Gastroesophageal sphincter (tissue), 4 donors: ENCODE results near the gene LCNL1. TPM values are rescaled to one million over a fixed set of nuclear protein-coding genes. Genes with fewer than 3 reads are reported as not detected.

Source experiments
- ATAC-seq: fragments of 150-250 bp; one replicate; pipeline ENCODE4 v1.9.1; 2016; ENCODE audit warnings: mild to moderate bottlenecking, moderate library complexity
- H3K27ac ChIP-seq, 4 donors: fragments of 200-600 bp; sonication (generic) in 3 of 4; 1 replicate in 3 of 4; 2 replicates in 1 of 4; pipeline ENCODE4 v1.5.1; 2016 to 2019
- H3K27me3 ChIP-seq: fragments of 200-600 bp; sonication (generic); one replicate; pipeline ENCODE4 v1.5.1; 2019
- H3K36me3 ChIP-seq, 2 donors: fragments of 200-600 bp; sonication (generic); one replicate each; pipeline ENCODE4 v1.5.1; 2019; ENCODE audit warnings: control low read depth in 1 of 2
- H3K4me1 ChIP-seq, 3 donors: fragments of 200-600 bp; sonication (generic); 1 replicate in 2 of 3; 2 replicates in 1 of 3; pipeline ENCODE4 v1.5.1; 2016 to 2019; ENCODE audit warnings: control low read depth in 2 of 3
- H3K4me3 ChIP-seq, 2 donors: fragments of 200-600 bp; sonication (generic); one replicate each; pipeline ENCODE4 v1.5.1; 2019; ENCODE audit warnings: mild to moderate bottlenecking in 1 of 2, moderate library complexity in 1 of 2
- H3K9me3 ChIP-seq, 3 donors: fragments of 200-600 bp; sonication (generic); one replicate each; pipeline ENCODE4 v1.5.1; 2017 to 2019; ENCODE audit warnings: control low read depth in 2 of 3
- EP300 ChIP-seq: sonication (generic); formaldehyde crosslinking; IDR thresholded peaks from one replicate; pipeline ENCODE4 v1.6.1; 2017; ENCODE audit warnings: antibody characterized with exemption, mild to moderate bottlenecking
- POLR2A ChIP-seq, 2 donors: fragments of 450-650 bp; IDR thresholded peaks; one replicate each; pipeline ENCODE4 v1.6.1; 2017; ENCODE audit warnings: antibody characterized with exemption in 2 of 2, mild to moderate bottlenecking in 2 of 2, moderate library complexity in 1 of 2
- POLR2AphosphoS5 ChIP-seq: sonication (generic); formaldehyde crosslinking; IDR thresholded peaks from one replicate; pipeline ENCODE4 v1.6.1; 2017; ENCODE audit warnings: antibody characterized with exemption
- WGBS, 2 donors: methylation state at CpG; one replicate each; pipeline ENCODE4 v1.1.5; 2018; ENCODE audit warnings: low coverage in 1 of 2; 5-methylcytosine and 5-hydroxymethylcytosine counted together
- total RNA-seq, 4 donors: library from RNA; depleted of rRNA; stranded (reverse); fragments of >200 nt; gene quantifications; one replicate each; pipeline ENCODE4 v1.1.0, GENCODE V29; 2016
- TF ChIP-seq, protein P1 (sequence below), 4 experiments: fragments of 200-600 bp in 2 of 4; fragments of 450-650 bp in 2 of 4; sonication (generic) in 1 of 4; IDR thresholded peaks; one replicate each; pipeline ENCODE4 v1.5.1; 2017 to 2019; ENCODE audit warnings: antibody characterized with exemption in 4 of 4, mild to moderate bottlenecking in 2 of 4, moderate library complexity in 2 of 4

LCNL1 gene
- total RNA-seq, 4 donors from 2014 or later, result 0.40 TPM; not detected in 2

DNA sequence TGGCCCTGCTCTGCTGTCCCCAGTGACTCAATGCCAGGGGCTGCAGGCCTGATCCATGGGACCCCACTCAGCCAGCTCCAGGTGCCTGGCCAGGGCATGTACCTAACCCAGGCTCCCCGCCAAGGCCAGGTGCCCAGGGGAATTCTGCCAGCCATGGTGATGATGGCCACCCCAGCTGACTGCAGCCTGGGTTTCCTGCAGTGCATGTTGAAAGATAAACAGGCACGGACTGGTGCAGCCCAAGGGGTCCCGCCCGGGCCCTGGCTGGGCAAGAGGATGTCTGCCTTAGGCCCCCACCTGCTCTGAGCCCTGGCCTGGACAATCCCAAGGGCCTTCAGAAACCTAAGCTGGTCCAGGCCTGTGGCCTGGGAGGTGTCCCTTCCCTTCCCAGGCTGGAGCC lies 44.0 kb downstream of the LCNL1 start:
- Histone ChIP-seq H3K4me3 (peak overlapping the region in 1 of 2 donors; percentile 67), H3K36me3 (no peaks in the 10 kb centered on the region), H3K27me3 (no peaks in the 10 kb centered on the region), H3K4me1 (peaks cover 0 to 44% (median 22%) of the 10 kb centered on the region in 3 donors), H3K27ac (peak overlapping the region in 3 of 4 donors; percentile 63 to 68 (median 64)), H3K9me3 (no peaks in the 10 kb centered on the region)
- no peak for ATAC-seq
- no CpG with 5 or more reads among the region's 4 CpGs for WGBS, 2 donors
- TF ChIP-seq EP300, result no peak
- TF ChIP-seq POLR2A (IDR thresholded peaks at IDR 0.05), result no peak
- no peak for TF ChIP-seq POLR2AphosphoS5
- TF ChIP-seq, protein P1, sequence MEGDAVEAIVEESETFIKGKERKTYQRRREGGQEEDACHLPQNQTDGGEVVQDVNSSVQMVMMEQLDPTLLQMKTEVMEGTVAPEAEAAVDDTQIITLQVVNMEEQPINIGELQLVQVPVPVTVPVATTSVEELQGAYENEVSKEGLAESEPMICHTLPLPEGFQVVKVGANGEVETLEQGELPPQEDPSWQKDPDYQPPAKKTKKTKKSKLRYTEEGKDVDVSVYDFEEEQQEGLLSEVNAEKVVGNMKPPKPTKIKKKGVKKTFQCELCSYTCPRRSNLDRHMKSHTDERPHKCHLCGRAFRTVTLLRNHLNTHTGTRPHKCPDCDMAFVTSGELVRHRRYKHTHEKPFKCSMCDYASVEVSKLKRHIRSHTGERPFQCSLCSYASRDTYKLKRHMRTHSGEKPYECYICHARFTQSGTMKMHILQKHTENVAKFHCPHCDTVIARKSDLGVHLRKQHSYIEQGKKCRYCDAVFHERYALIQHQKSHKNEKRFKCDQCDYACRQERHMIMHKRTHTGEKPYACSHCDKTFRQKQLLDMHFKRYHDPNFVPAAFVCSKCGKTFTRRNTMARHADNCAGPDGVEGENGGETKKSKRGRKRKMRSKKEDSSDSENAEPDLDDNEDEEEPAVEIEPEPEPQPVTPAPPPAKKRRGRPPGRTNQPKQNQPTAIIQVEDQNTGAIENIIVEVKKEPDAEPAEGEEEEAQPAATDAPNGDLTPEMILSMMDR (IDR thresholded peaks at IDR 0.05), result no peak

DNA sequence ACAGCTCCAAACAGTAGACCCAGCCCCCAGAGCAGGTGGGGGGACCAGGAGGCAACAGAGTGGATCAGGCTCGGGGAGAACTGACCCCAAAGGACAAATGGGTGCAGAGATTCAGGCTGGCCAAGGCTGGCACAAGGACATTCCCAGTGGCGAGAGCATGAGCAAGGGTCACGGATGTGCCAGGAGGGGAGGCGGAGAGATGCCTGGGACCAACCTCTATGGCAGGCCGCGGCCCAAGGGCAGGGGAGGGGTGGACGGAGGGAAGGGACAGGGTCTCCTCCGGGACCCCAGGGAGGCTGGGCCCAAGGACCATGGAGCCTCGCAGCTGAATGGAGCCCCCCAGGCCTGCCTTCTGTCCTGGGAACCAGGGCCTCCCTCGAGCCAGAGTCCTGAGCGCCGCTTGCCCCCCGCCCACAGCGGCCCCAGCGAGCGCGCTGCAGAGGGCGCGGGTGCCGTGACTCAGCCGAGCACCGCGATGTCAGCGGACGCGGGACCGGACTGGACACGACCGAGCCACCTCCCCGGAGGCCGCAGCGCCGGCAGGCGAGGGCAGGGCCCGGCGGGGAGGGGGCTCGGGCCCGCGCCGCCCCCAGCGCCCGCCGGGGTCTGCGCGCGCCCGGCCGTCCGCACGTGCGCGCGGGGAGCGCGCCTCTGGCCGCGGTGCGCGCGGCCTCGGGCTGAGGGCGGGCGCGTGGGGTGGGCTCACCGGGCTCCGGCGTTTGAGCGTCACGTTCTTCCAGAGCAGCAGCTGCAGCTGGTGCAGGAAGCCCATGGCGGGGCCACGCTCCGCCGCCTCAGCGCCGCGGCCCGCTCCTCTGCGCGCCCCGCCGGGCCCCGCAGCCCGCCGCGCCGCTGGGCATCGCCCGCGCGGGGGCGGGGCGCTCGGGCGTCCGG lies 44.8 kb downstream of the LCNL1 start, which contains the start of gene ABCA2:
ABCA2 (minus strand) TSS at position 869 of the 894 bp plus-strand sequence; CDS start at position 772, 97 bp downstream.
- H3K4me1 ChIP-seq, result peaks cover 0 to 44% (median 22%) of the 10 kb centered on the region in 3 donors
- H3K4me3 ChIP-seq, result peak within 1 kb of the TSS; percentile 48 to 67
- peak within 1 kb of the TSS in 3 of 4 donors; percentile 63 to 76 (median 68) for H3K27ac ChIP-seq
- 41% methylated on average over 7 of the region's 95 CpGs; no CpG with 5 or more reads in 1 of the 2 donors for WGBS, 2 donors
- no peaks in the 10 kb centered on the region for H3K9me3 ChIP-seq
- no peaks in the 10 kb centered on the region for H3K36me3 ChIP-seq
- TF ChIP-seq, protein P1 (IDR thresholded peaks at IDR 0.05), result no peak
- no peak for TF ChIP-seq POLR2AphosphoS5
- TF ChIP-seq POLR2A (IDR thresholded peaks at IDR 0.05), result no peak
- TF ChIP-seq EP300, result no peak
- ATAC-seq, result peak; percentile 40
- H3K27me3 ChIP-seq, result no peaks in the 10 kb centered on the region

DNA sequence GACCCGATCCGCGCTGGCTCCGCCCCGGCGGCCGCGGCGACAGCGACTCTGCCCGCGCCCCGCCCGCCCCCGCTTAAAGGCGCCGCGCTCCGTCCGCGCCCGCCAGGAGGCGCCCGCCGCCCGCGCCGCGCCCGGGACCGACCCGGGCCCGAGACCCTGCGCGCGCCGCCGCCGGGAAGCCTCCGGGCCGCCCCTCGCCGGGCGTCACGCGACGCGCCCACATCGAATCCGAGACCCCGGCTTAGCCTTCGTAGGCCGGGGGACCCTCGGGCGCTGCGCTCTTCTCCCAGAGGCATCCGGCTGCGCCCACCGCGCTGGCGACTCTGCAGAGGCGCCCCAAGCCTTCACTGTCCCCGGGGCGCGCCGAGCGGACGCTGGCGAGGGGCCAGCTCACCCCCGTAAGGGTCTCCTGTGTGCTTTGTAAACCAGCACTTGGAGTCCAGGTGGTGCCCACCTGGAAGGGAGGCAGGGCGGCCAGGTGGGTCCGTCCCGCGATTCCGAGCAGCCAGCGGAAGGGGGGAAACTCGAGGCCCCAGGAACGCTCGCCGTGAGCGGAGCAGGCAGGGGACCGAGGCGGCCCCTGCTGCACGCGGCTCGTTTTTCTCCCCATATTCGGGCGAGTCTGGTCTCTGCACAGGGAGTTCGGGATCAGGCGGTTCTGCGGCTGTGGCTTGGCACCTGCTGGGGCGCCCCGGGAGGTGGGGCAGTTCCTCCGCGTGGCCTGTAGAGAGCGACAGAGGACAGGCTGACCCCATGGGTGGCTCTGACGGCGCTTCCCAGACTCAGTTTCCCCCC lies 45.7 kb downstream of the LCNL1 start:
- H3K4me1 ChIP-seq, result peaks cover 0 to 44% (median 22%) of the 10 kb centered on the region in 3 donors

DNA sequence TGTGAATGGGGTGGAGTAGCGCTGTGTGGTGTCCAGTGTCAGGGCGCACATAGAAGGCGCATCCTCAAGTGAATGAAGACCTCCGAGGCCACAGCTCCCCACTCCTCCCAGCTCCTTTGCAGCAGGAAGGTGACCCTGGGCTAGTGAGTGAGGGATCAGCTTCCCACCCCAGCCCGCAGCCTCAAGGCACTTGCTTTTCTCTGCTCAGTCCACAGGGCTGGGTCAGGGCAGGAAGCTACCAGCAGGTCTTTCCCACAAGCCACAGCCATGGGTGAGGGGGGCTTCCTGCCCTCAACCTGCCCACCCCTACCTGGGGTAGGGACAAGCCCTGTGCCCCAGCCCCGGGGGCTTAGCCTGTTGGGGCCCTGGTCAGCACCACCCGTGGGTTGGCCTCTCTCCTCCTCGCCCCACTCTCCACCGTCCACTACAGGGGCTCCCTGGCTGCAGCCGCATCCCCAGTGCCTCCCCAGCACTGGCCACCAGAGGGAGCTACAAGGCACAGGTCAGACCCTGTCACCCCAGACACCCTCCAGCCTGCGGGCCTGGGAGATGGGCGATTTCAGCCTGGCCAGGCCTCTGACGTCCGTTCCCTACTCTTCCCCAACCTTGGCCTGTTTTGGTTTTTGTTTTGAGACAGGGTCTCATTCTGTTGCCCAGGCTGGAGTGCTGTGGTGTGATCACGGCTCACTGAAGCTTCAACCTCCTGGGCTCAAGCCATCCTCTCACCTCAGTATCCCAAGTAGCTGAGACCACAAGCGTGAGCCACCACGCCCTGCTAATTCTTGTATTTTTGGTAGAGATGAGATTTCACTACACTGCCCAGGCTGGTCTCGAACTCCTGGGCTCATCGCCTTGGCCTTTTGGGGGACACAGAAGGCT lies 46.5 kb downstream of the LCNL1 start:
- Histone ChIP-seq H3K4me3 (peak overlapping the region in 1 of 2 donors; percentile 67), H3K36me3 (no peaks in the 10 kb centered on the region), H3K9me3 (no peaks in the 10 kb centered on the region), H3K4me1 (peaks cover 0 to 44% (median 22%) of the 10 kb centered on the region in 3 donors), H3K27me3 (peaks cover 1% of the 10 kb centered on the region), H3K27ac (peak overlapping the region in 2 of 4 donors; percentile 68 to 76)
- peak; percentile 57 for ATAC-seq
- whole genome bisulfite sequencing, 2 donors, result 6% methylated on average over 6 of the region's 19 CpGs; no CpG with 5 or more reads in 1 of the 2 donors
- no peak for TF ChIP-seq POLR2AphosphoS5
- TF ChIP-seq, protein P1 (IDR thresholded peaks at IDR 0.05), result peak in 3 of 4 experiments; percentile 74 to 89 (median 84)

More for the DNA sequence above, 45.7 kb downstream of the LCNL1 start:
- no peak for TF ChIP-seq EP300
- TF ChIP-seq, protein P1 (IDR thresholded peaks at IDR 0.05), result peak in 3 of 4 experiments; percentile 18 to 46 (median 26)
- Histone ChIP-seq H3K27ac (peak overlapping the region in 3 of 4 donors; percentile 63 to 76 (median 68)), H3K27me3 (no peaks in the 10 kb centered on the region), H3K9me3 (no peaks in the 10 kb centered on the region), H3K4me3 (peak overlapping the region; percentile 48 to 67), H3K36me3 (no peaks in the 10 kb centered on the region)
- 0% methylated on average over 1 of the region's 98 CpGs; no CpG with 5 or more reads in 1 of the 2 donors for WGBS, 2 donors
- ATAC-seq, result peak; percentile 72
